GM21381 (cell line): ENCODE data around the gene FLAD1.
"Not testable (repeated sequence)": the region's sequence is repeated elsewhere in the genome, so short reads cannot be mapped to it uniquely, and the experiment has no call there.

ENCODE experiments used
- ATAC-seq: cut with Tn5 transposase; IDR thresholded peaks from one replicate; pipeline ENCODE4 v1.9.1; 2021; ENCODE audit warnings: mild to moderate bottlenecking, moderate library complexity; ENCODE audit not compliant: unreplicated experiment

Gene FLAD1

GRCh38 chr1:154988058-154988954, 5.2 kb downstream of the FLAD1 start:
- ATAC-seq = no peak

DNA sequence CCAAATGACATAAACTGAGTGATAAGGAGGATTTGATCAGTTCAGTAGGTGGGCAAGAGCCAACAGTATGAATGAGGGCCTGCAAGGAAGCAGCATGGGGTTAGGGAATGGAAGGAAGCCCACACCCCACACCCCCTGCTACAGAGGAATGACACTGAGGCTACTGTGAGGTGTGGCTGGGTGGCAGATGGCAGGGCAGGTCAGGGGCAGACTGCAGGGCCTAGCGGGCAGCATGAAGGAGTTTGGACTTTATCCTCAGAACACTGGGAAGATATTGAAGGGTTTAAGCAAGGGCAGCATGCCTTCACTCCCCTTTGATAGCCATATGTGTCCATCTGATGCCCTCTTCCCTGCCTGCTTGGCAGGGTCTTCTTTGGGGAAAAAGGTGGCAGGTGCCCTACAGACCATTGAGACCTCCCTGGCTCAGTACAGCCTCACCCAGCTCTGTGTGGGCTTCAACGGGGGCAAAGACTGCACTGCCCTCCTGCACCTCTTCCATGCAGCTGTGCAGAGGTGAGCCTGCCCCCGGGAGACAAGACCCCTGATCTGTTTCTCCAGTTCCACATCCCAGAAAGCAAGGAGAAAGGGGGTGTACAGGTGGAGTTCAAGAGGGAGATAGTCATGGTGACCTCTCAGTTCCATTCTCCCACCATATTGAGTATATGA, 6.2 kb downstream of the FLAD1 start:
- ATAC-seq = no peak

GRCh38 chr1:154990276-154990675, 7.1 kb downstream of the FLAD1 start:
- ATAC-seq = no peak

DNA sequence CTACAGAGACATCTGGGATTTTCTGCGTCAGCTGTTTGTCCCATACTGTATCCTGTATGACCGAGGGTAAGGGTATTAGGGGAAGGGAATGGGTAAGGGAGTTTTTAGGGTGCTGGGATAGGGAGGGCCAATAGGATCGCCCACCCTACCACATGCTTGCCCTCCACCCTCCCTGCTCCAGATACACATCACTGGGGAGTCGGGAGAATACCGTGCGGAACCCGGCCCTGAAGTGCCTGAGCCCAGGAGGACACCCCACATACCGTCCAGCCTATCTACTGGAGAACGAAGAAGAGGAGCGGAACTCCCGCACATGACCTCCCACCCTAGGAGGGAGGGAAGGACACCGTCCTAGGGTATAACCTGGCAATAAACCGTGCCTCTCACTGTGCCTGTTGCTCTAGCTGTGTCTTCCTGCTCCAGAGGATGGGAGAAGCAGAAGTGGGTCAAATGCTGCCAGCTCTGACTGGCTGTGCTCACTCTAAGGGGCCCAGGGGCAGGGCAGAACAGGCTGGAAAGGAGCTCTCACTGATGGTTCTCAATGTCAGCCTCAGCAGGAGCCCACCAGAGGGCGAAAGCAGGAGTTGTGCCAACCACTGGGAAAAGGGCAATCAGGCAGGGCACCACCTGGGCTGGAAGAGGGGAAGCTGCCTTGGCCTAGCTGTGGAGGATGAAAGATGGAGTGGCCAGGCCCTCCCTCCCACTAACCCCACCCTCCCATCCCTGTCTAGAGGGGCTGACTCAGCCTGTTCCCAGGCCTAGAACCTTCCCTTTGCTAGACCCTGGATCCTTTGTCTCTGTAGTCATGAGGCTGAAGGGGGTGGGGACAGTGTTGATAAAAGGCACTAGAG, 9.8 kb downstream of the FLAD1 start:
- ATAC-seq = no peak

GRCh38 chr1:154993572-154994268, 10.6 kb downstream of the FLAD1 start, which contains the start of gene LENEP:
TSS of gene LENEP (plus strand) at chr1:154993586. CDS start at chr1:154993608, 22 bp downstream.
- ATAC-seq = no peak

DNA sequence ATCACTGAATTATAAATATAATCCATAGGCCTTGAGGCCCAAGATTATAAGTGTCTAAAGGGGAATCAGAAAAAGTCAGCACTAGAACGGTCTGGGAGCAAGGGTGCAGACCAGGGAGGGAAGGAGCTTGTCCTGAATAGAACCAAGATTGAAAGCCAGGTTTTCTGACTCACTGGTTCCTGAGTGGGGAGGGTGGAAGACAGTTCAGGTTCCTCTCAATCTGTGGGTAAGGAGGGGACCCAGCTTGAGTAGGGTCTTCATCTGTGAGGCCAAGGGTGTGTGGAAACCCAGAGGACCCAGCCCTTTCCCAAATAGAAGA, 11.1 kb downstream of the FLAD1 start:
- no peak for ATAC-seq

GRCh38 chr1:154994591-154994990, 11.4 kb downstream of the FLAD1 start:
- ATAC-seq = no peak

GRCh38 chr1:154995301-154995983, 12.3 kb downstream of the FLAD1 start:
- ATAC-seq = not testable (repeated sequence)

DNA sequence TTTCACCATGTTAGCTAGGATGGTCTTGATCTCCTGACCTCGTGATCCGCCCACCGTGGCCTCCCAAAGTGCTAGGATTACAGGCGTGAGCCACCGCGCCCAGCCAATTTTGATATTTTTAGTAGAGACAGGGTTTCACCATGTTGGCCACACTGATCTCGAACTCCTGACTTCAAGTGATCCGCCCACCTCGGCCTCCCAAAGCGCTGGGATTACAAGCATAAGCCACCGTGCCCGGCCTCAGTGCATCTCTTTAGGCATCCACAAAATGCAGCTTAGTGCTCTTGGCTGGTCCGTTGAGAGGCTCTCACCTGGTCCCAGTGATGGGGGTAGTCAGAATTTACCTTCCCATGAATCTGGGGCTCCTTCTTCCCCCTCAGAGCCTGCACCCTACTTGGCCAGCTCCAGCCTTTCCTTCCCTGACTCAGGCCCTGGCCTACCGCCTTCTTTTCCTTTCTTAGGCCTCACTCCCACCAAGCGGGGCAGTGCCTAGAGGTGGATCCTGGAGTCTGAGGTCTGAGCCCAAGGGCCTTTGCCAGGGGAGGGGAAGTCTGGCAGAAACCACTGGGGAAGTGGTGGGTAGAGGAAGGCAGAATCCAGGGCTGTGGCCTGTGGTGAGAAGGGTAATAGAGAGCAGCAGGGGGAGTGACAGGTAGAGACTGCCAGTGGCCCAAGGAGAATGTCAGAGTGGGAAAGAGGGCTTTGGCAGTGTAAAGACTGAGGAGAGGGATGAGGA, 14.0 kb downstream of the FLAD1 start:
- no peak for ATAC-seq

GRCh38 chr1:154998201-154998780, 15.1 kb downstream of the FLAD1 start:
- ATAC-seq = no peak

DNA sequence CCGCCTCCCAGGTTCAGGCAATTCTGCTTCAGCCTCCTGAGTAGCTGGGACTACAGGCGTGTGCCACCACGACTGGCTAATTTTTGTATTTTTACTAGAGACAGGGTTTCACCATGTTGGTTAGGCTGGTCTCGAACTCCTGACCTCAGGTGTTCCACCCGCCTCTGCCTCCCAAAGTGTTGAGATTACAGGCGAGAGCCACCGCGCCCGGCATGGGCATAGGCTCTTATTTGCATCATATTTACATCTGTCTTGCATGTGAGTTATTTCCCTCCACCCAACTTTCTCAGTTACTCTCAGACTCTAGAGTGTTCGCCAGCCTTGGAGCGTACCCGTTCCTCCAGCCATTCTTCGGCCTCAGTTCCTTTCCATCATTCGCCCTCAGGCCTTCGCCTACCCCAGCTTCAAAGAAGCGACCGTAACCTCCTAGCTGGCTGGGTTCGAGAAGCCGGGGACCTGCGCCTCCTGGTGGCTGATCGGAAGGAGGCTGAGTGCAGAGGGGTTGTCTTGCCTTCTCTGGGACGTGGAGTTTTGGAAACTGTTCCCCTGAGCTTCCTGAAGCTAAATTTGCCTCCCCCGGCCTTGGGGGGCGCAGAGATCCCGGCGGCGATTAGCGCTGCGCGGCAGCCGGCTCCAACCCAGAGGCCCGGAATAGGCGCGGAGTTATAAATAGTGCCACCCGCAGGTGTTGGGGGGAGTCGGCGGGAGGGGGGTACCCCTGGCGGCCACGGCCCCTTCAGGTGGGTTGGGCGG, 15.8 kb downstream of the FLAD1 start:
- ATAC-seq = no peak

- no peak for ATAC-seq
Measured at GRCh38 chr1:154999571-155000410, 16.6 kb downstream of the FLAD1 start.

DNA sequence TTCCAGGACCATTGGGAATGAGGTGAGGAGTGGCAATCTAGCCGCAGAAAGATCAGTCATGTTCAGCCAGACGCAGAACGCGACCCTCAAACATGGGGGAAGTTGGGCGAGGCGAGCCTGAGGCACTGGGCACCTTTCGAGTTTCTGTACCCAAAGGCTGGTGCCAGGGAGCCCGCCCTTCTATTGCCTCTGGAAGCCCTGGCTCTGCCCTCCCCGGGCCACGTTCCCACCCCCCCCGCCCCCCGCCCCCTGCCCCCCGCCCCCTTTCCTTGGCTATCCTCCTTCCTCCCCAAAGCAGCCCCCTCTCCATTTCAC, 17.2 kb downstream of the FLAD1 start:
- no peak for ATAC-seq

GRCh38 chr1:155000726-155001424, 17.7 kb downstream of the FLAD1 start:
- peak; percentile 34 for ATAC-seq

- ATAC-seq = no peak
Measured at GRCh38 chr1:155001425-155001674, 18.2 kb downstream of the FLAD1 start.

GRCh38 chr1:155001675-155002463, 18.7 kb downstream of the FLAD1 start:
- ATAC-seq = peak; percentile 49
